HCT116 (cell line): ENCODE measurements around the gene DDX20. TPM values are rescaled to one million over a fixed set of nuclear protein-coding genes. Genes with fewer than 3 reads are reported as not detected.

Experiments
- ATAC-seq: fragments of 200-7000 bp; cut with Tn5 transposase; 2 replicates; pipeline ENCODE4 v1.9.1; 2020; ENCODE audit warnings: mild to moderate bottlenecking, moderate library complexity
- BruUV-seq: library from RNA; stranded (reverse); fragments of 400-500 nt; replicated peaks from 2 replicates; lab custom pipeline; 2021; lab: Mats Ljungman, UMichigan
- CTCF ChIA-PET: fragments of 300-600 bp; sonication (Branson Sonifier 250); formaldehyde crosslinking; loops from one replicate; lab custom pipeline; 2021; ENCODE audit warnings: antibody characterized with exemption; lab: Charles Lee
- POLR2A ChIA-PET: fragments of 300-600, 350-600 bp; sonication (Branson Sonifier 250); formaldehyde crosslinking; loops from one replicate; lab custom pipeline; 2021; ENCODE audit warnings: antibody characterized with exemption; lab: Charles Lee
- RAD21 ChIA-PET, 2 experiments: fragments of 300-600 bp; sonication (Branson Sonifier 250); formaldehyde crosslinking; loops; one replicate each; lab custom pipeline; 2023; ENCODE audit warnings: low total read pairs in 2 of 2; ENCODE audit not compliant: uncharacterized antibody in 2 of 2, unreplicated experiment in 2 of 2, low non-redundant PET in 1 of 2; lab: Charles Lee
- DNase-seq: peaks from one replicate; pipeline ENCODE4 v3.0.0-alpha.2; 2010; ENCODE audit warnings: low read depth, low spot score
- H2AFZ ChIP-seq: fragments of 200-600 bp; shearing (Covaris generic), sonication (generic); 2 replicates; pipeline ENCODE4 v1.6.1; 2017; ENCODE audit warnings: low read depth, mixed run types, mixed read lengths, antibody characterized with exemption, low read length; ENCODE audit not compliant: poor library complexity, severe bottlenecking
- H3K27ac ChIP-seq: 2 replicates; pipeline ENCODE4 v1.5.1; 2012; ENCODE audit warnings: low read depth, low read length
- H3K27me3 ChIP-seq: fragments of 200-600 bp; sonication (generic); 2 replicates; pipeline ENCODE4 v1.6.1; 2016; ENCODE audit warnings: mixed run types, low read length, mixed read lengths; ENCODE audit not compliant: insufficient read depth
- H3K36me3 ChIP-seq, 2 experiments: fragments of 200-500 bp in 1 of 2; fragments of 200-600 bp in 1 of 2; sonication (Bioruptor generic) in 1 of 2; sonication (generic) in 1 of 2; 2 replicates each; pipeline versions ENCODE4 v1.5.1 to v1.6.1; 2014 to 2016; ENCODE audit warnings: low read length in 2 of 2, inconsistent platforms in 1 of 2, mixed read lengths in 1 of 2, mixed run types in 1 of 2; ENCODE audit not compliant: insufficient read depth in 2 of 2, control insufficient read depth in 1 of 2
- H3K4me1 ChIP-seq, 2 experiments: fragments of 200-600 bp in 1 of 2; sonication (generic) in 1 of 2; 2 replicates each; pipeline versions ENCODE4 v1.5.1 to v1.6.1; 2012 to 2017; ENCODE audit warnings: low read length in 2 of 2, inconsistent platforms in 1 of 2, mild to moderate bottlenecking in 1 of 2, mixed read lengths in 1 of 2, mixed run types in 1 of 2, moderate library complexity in 1 of 2; ENCODE audit not compliant: insufficient read depth in 2 of 2, control insufficient read depth in 1 of 2
- H3K4me2 ChIP-seq: fragments of 200-600 bp; sonication (generic); 2 replicates; pipeline ENCODE4 v1.6.1; 2017; ENCODE audit warnings: mixed run types, low read length, mixed read lengths
- H3K4me3 ChIP-seq, 2 experiments: fragments of 200-600 bp in 1 of 2; sonication (generic) in 1 of 2; replicated peaks in 1 of 2; 2 replicates each; pipeline ENCODE4 v1.5.1; 2011 to 2016; ENCODE audit warnings: low read length in 2 of 2, control low read depth in 1 of 2, low read depth in 1 of 2, mild to moderate bottlenecking in 1 of 2, mixed read lengths in 1 of 2, mixed run types in 1 of 2
- H3K79me2 ChIP-seq: fragments of 200-600 bp; sonication (generic); 2 replicates; pipeline ENCODE4 v1.6.1; 2017; ENCODE audit warnings: mild to moderate bottlenecking, mixed run types, low read length, moderate library complexity, mixed read lengths; ENCODE audit not compliant: insufficient read depth
- H3K9ac ChIP-seq: fragments of 200-600 bp; sonication (generic); 2 replicates; pipeline ENCODE4 v1.6.1; 2016; ENCODE audit warnings: low read length, mixed read lengths
- H3K9me2 ChIP-seq: fragments of 200-600 bp; sonication (generic), shearing (Covaris generic); 2 replicates; pipeline ENCODE4 v1.6.1; 2017; ENCODE audit warnings: mixed run types, mild to moderate bottlenecking, moderate library complexity; ENCODE audit not compliant: insufficient read depth
- H3K9me3 ChIP-seq, 2 experiments: fragments of 200-500 bp in 1 of 2; fragments of 200-600 bp in 1 of 2; sonication (Bioruptor generic) in 1 of 2; sonication (generic) in 1 of 2; 2 replicates each; pipeline ENCODE4 v1.6.1; 2014 to 2017; ENCODE audit warnings: low read length in 2 of 2, mixed read lengths in 2 of 2, inconsistent platforms in 1 of 2, low read depth in 1 of 2, mild to moderate bottlenecking in 1 of 2, mixed run types in 1 of 2, moderate library complexity in 1 of 2; ENCODE audit not compliant: control insufficient read depth in 1 of 2, insufficient read depth in 1 of 2
- H4K20me1 ChIP-seq: fragments of 200-600 bp; sonication (generic), shearing (Covaris generic); 2 replicates; pipeline ENCODE4 v1.6.1; 2017; ENCODE audit warnings: mixed run types, mild to moderate bottlenecking, moderate library complexity; ENCODE audit not compliant: insufficient read depth
- CBX3 ChIP-seq: IDR thresholded peaks from 2 replicates; pipeline ENCODE4 v1.6.1; 2012; ENCODE audit warnings: low read depth
- CEBPB ChIP-seq: IDR thresholded peaks from 2 replicates; pipeline ENCODE4 v1.6.1; 2012; ENCODE audit warnings: low read depth
- EZH2phosphoT487 ChIP-seq: fragments of 200-600 bp; IDR thresholded peaks from 2 replicates; pipeline ENCODE4 v1.6.1; 2018; ENCODE audit warnings: antibody characterized with exemption, borderline replicate concordance
- POLR2A ChIP-seq: IDR thresholded peaks from 2 replicates; pipeline ENCODE4 v1.7.0; 2011; ENCODE audit warnings: borderline replicate concordance; ENCODE audit not compliant: insufficient read depth, insufficient read length; ENCODE audit errors: extremely low read depth
- POLR2AphosphoS5 ChIP-seq: IDR thresholded peaks from 2 replicates; pipeline ENCODE4 v1.6.1; 2011; ENCODE audit warnings: mild to moderate bottlenecking, low read depth, low read length, moderate library complexity
- REST ChIP-seq: IDR thresholded peaks from 2 replicates; pipeline ENCODE4 v1.6.1; 2012; ENCODE audit warnings: low read depth
- intact Hi-C: fragments of 100-400 bp; cut with micrococcal nuclease; formaldehyde crosslinking; loops from 2 replicates; pipeline ENCODE4 v1.10.0; 2022
- total RNA-seq: library from RNA; stranded (reverse); gene quantifications from one replicate; pipeline ENCODE4 v1.2.1, GENCODE V29; 2021; ENCODE audit not compliant: unreplicated experiment

DDX20 gene
- total RNA-seq, 1 experiment from 2014 or later = 14.9 TPM

GRCh38 chr1:111814642-111815041 lies 58.9 kb downstream of the DDX20 start:
- intact Hi-C loops = no loop called here
- Histone ChIP-seq H3K27me3 (no peaks in the 10 kb centered on the region; the same call in 1 of the 2 replicates), H3K9me2 (no peaks in the 10 kb centered on the region), H3K79me2 (no peaks in the 10 kb centered on the region), H3K36me3 (no peaks in the 10 kb centered on the region), H3K4me1 (no peaks in the 10 kb centered on the region), H4K20me1 (no peaks in the 10 kb centered on the region), H3K9me3 (no peaks in the 10 kb centered on the region), H2AFZ (no peak overlapping the region), H3K4me3 (no peak overlapping the region), H3K9ac (no peak overlapping the region), H3K4me2 (no peak overlapping the region), H3K27ac (no peak overlapping the region)
- DNase-seq = no peak
- ATAC-seq = no peak
- ChIA-PET POLR2A (no interaction called here), RAD21 (no interaction called here), CTCF (no interaction called here)
- TF ChIP-seq REST (no peak), CBX3 (no peak), POLR2A (no peak), POLR2AphosphoS5 (no peak), EZH2phosphoT487 (no peak), CEBPB (no peak)
- no TSS peak for BruUV-seq

Other genes with a start within 250 kb of the DDX20 start
- gene RAP1A, start 136.1 kb upstream of the DDX20 start, total RNA-seq = 46.2 TPM
- gene INKA2, start 16.5 kb upstream of the DDX20 start, total RNA-seq = 4.0 TPM
- 0.44 TPM for gene KCND3, start 233.8 kb downstream of the DDX20 start, total RNA-seq